Measurements from ENCODE around the gene GK2.

The GK2 gene

DNA sequence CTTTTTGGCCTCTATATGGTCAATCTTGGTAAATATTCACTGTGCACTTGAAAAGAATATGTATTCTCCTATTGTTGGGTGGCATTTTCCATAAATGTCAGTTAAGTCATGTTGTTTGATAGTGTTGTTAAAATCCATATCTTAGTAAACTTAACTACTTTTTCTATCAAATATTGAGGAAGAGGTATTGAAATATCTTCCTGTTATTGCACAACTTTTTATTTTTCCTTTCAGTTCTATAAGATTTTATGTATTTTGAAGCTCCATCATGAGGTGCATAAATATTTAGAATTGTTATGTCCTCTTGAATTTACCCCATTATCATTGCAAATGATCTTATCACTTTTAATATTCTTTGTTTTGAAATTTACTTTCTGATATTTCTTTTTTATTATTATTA, 3.4 kb downstream of the GK2 start:
- Histone ChIP-seq H3K36me3 (ENCODE audit: insufficient read depth, insufficient read length, low read length) (no peaks in the 10 kb centered on the region), H3K27me3 (ENCODE audit: insufficient read depth, insufficient read length) (no peaks in the 10 kb centered on the region), H3K9me3 (ENCODE audit: insufficient read depth, low read length) (no peaks in the 10 kb centered on the region), H3K9ac (ENCODE audit: insufficient read length, low read depth) (no peak overlapping the region), H3K4me3 (ENCODE audit: insufficient read length, low read depth) (no peak overlapping the region), H3K4me1 (ENCODE audit: insufficient read depth, insufficient read length) (no peaks in the 10 kb centered on the region)
- TF ChIP-seq ZNF274 (IDR thresholded peaks at IDR 0.05; ENCODE audit: low read depth, low read length) (no peak), SUZ12 (IDR thresholded peaks at IDR 0.05; ENCODE audit: extremely low read depth, insufficient read depth, insufficient read length) (no peak), YY1 (IDR thresholded peaks at IDR 0.05; ENCODE audit: insufficient read depth, insufficient read length) (no peak)
- DNase-seq (ENCODE audit: low read depth, low spot score), result no peak

DNA sequence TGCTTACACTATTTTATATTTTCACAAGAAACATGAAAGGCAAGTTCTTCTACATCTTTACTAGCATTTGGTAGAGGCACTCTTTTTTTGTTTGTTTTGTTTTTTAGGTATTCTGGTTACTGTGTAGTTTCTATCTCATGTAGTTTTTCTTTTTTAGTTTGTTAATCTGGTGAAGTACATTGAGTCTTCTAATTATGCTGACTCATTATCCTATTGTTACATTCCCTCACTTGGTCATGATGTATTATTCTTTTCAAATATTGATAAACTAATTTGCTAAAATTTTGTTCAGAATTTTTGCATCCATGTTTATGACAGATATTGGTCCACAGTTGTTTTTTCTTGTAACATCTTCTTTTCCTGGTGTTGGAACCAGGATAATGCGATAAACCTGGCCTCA, 4.7 kb downstream of the GK2 start:
- Histone ChIP-seq H3K36me3 (ENCODE audit: insufficient read depth, insufficient read length, low read length) (no peaks in the 10 kb centered on the region), H3K9ac (ENCODE audit: insufficient read length, low read depth) (no peak overlapping the region), H3K27me3 (ENCODE audit: insufficient read depth, insufficient read length) (no peaks in the 10 kb centered on the region), H3K9me3 (ENCODE audit: insufficient read depth, low read length) (no peaks in the 10 kb centered on the region), H3K4me3 (ENCODE audit: insufficient read length, low read depth) (no peak overlapping the region), H3K4me1 (ENCODE audit: insufficient read depth, insufficient read length) (no peaks in the 10 kb centered on the region)
- no peak for DNase-seq (ENCODE audit: low read depth, low spot score)
- TF ChIP-seq YY1 (IDR thresholded peaks at IDR 0.05; ENCODE audit: insufficient read depth, insufficient read length) (no peak), ZNF274 (IDR thresholded peaks at IDR 0.05; ENCODE audit: low read depth, low read length) (no peak), SUZ12 (IDR thresholded peaks at IDR 0.05; ENCODE audit: extremely low read depth, insufficient read depth, insufficient read length) (no peak)

DNA sequence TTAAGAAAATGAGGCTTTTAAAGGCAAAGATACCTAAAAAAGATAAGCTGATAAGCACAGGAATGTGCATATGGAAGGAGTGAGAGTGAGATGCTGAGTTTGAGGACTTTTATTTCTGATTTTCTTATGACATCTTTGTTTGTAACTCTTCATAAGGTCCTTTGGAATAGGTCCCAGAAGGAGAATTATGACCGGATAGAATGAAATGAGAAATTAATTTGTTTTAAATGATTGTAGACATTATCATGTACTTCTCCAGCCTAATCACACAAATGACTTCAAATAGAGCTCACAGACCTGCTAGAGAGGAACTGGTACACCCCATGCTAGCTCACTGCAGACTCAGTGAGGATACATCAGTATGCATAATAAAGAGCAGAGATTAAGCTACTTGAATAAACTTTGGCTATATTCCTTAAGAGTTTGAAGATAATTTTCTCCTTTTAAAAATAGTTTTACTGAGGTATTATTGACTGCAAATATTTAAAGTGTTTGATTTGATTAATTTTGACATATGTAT, 5.6 kb downstream of the GK2 start:
- no peak for DNase-seq (ENCODE audit: low read depth, low spot score)
- H3K36me3 ChIP-seq (ENCODE audit: insufficient read depth, insufficient read length, low read length), result no peaks in the 10 kb centered on the region
- no peaks in the 10 kb centered on the region for H3K27me3 ChIP-seq (ENCODE audit: insufficient read depth, insufficient read length)
- no peaks in the 10 kb centered on the region for H3K9me3 ChIP-seq (ENCODE audit: insufficient read depth, low read length)
- H3K4me3 ChIP-seq (ENCODE audit: insufficient read length, low read depth), result no peak overlapping the region
- TF ChIP-seq ZNF274 (IDR thresholded peaks at IDR 0.05; ENCODE audit: low read depth, low read length) (no peak), SUZ12 (IDR thresholded peaks at IDR 0.05; ENCODE audit: extremely low read depth, insufficient read depth, insufficient read length) (no peak), YY1 (IDR thresholded peaks at IDR 0.05; ENCODE audit: insufficient read depth, insufficient read length) (no peak)
- H3K4me1 ChIP-seq (ENCODE audit: insufficient read depth, insufficient read length), result no peaks in the 10 kb centered on the region
- H3K9ac ChIP-seq (ENCODE audit: insufficient read length, low read depth), result no peak overlapping the region

DNA sequence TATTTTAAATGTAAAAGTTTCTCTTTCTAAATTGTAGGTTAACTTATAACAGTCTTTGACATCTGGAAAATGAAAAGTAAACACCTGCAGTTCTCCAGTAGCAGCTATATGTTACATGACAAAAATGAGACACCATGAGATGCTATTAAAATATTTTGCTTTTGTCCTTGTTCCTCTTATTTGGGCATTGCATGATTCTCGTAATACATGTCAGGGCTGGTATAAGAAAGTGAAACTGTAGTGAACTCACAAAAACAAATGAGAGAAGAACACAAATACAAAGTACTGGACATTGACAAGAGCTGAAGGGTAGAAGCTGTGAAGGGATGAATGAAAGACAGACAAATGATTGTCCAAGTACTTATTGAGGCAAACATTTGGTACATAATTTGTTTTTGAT, 9.0 kb downstream of the GK2 start:
- no peak overlapping the region for H3K4me3 ChIP-seq (ENCODE audit: insufficient read length, low read depth)
- no peak for DNase-seq (ENCODE audit: low read depth, low spot score)
- no peak overlapping the region for H3K9ac ChIP-seq (ENCODE audit: insufficient read length, low read depth)
- TF ChIP-seq YY1 (IDR thresholded peaks at IDR 0.05; ENCODE audit: insufficient read depth, insufficient read length) (no peak), SUZ12 (IDR thresholded peaks at IDR 0.05; ENCODE audit: extremely low read depth, insufficient read depth, insufficient read length) (no peak), ZNF274 (IDR thresholded peaks at IDR 0.05; ENCODE audit: low read depth, low read length) (no peak)
- H3K9me3 ChIP-seq (ENCODE audit: insufficient read depth, low read length), result no peaks in the 10 kb centered on the region
- no peaks in the 10 kb centered on the region for H3K27me3 ChIP-seq (ENCODE audit: insufficient read depth, insufficient read length)
- H3K36me3 ChIP-seq (ENCODE audit: insufficient read depth, insufficient read length, low read length), result no peaks in the 10 kb centered on the region
- no peaks in the 10 kb centered on the region for H3K4me1 ChIP-seq (ENCODE audit: insufficient read depth, insufficient read length)

DNA sequence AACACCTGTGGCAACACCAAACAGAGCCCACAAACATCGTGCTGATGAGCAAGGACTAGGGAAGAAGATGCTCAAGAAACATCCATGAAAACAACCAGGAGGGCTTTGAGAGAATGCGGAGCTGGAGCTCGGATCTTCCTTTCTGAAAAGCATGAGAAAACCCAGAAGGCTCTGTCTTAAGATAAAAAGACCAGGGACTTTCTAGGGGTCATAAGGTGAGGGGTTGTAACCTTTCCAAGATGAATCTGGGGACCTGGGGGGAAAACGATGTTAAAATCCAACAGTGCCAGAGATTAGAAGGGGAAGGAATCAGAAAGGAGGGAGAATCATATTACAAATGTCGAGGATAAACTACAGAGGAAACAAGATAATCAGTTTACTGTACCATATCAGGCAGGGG, 10.1 kb downstream of the GK2 start:
- DNase-seq (ENCODE audit: low read depth, low spot score), result no peak
- TF ChIP-seq YY1 (IDR thresholded peaks at IDR 0.05; ENCODE audit: insufficient read depth, insufficient read length), result no peak
- no peak for TF ChIP-seq SUZ12 (IDR thresholded peaks at IDR 0.05; ENCODE audit: extremely low read depth, insufficient read depth, insufficient read length)
- no peak for TF ChIP-seq ZNF274 (IDR thresholded peaks at IDR 0.05; ENCODE audit: low read depth, low read length)
- no peak overlapping the region for H3K4me3 ChIP-seq (ENCODE audit: insufficient read length, low read depth)

DNA sequence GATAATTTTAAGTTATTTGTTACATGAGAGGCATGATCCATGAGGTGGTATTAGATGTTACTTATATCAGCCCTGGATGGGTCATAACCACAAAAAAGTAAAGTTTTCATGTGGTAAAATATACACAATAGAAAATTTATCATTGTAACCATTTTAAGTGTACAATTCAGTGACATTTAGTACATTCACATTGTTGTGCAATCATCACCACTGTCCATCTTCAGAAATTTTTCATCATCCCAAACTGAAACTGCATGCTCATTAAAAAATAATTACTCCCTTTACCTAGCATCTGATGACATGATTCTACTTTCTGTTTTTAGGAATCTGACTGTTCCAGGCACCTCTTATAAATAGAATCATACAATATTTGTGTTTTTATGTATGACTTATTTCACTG, 11.2 kb downstream of the GK2 start:
- H3K9ac ChIP-seq (ENCODE audit: insufficient read length, low read depth), result no peak overlapping the region
- no peaks in the 10 kb centered on the region for H3K27me3 ChIP-seq (ENCODE audit: insufficient read depth, insufficient read length)
- no peaks in the 10 kb centered on the region for H3K4me1 ChIP-seq (ENCODE audit: insufficient read depth, insufficient read length)
- no peaks in the 10 kb centered on the region for H3K9me3 ChIP-seq (ENCODE audit: insufficient read depth, low read length)
- H3K36me3 ChIP-seq (ENCODE audit: insufficient read depth, insufficient read length, low read length), result no peaks in the 10 kb centered on the region
- DNase-seq (ENCODE audit: low read depth, low spot score), result no peak
- TF ChIP-seq SUZ12 (IDR thresholded peaks at IDR 0.05; ENCODE audit: extremely low read depth, insufficient read depth, insufficient read length), result no peak
- no peak for TF ChIP-seq ZNF274 (IDR thresholded peaks at IDR 0.05; ENCODE audit: low read depth, low read length)
- no peak for TF ChIP-seq YY1 (IDR thresholded peaks at IDR 0.05; ENCODE audit: insufficient read depth, insufficient read length)
- H3K4me3 ChIP-seq (ENCODE audit: insufficient read length, low read depth), result no peak overlapping the region

More for the DNA sequence above, 10.1 kb downstream of the GK2 start:
- Histone ChIP-seq H3K9me3 (ENCODE audit: insufficient read depth, low read length) (no peaks in the 10 kb centered on the region), H3K27me3 (ENCODE audit: insufficient read depth, insufficient read length) (no peaks in the 10 kb centered on the region), H3K36me3 (ENCODE audit: insufficient read depth, insufficient read length, low read length) (no peaks in the 10 kb centered on the region), H3K4me1 (ENCODE audit: insufficient read depth, insufficient read length) (no peaks in the 10 kb centered on the region), H3K9ac (ENCODE audit: insufficient read length, low read depth) (no peak overlapping the region)

DNA sequence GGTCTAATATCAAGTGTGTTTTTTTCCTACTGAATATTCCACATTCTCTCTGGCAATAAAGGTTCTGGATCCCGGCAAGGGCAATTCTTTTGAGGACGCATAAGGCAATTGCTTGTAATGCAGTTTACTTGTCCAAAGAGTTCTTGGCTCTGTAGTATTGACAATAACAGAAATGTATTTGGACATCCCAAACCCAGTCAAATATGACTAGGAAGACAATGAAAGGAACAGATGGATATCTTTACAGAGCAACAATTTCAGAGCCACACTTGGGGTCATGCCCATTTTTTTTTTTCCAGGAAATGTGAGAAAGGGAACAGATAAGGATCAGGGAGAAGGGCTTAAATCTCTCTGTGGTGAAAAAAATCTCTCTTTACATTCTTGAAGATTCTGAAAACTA, 12.2 kb downstream of the GK2 start:
- Histone ChIP-seq H3K4me1 (ENCODE audit: insufficient read depth, insufficient read length) (no peaks in the 10 kb centered on the region), H3K36me3 (ENCODE audit: insufficient read depth, insufficient read length, low read length) (no peaks in the 10 kb centered on the region), H3K9ac (ENCODE audit: insufficient read length, low read depth) (no peak overlapping the region), H3K9me3 (ENCODE audit: insufficient read depth, low read length) (no peaks in the 10 kb centered on the region), H3K27me3 (ENCODE audit: insufficient read depth, insufficient read length) (no peaks in the 10 kb centered on the region), H3K4me3 (ENCODE audit: insufficient read length, low read depth) (no peak overlapping the region)
- TF ChIP-seq SUZ12 (IDR thresholded peaks at IDR 0.05; ENCODE audit: extremely low read depth, insufficient read depth, insufficient read length) (no peak), ZNF274 (IDR thresholded peaks at IDR 0.05; ENCODE audit: low read depth, low read length) (no peak), YY1 (IDR thresholded peaks at IDR 0.05; ENCODE audit: insufficient read depth, insufficient read length) (no peak)
- no peak for DNase-seq (ENCODE audit: low read depth, low spot score)

Data from NT2/D1 (cell line).